Thymus (tissue), 11 donors: ENCODE measurements around the gene HAGHL. TPM values are rescaled to one million over a fixed set of nuclear protein-coding genes. Genes with fewer than 3 reads are reported as not detected.
"Not testable (repeated sequence)": the region's sequence is repeated elsewhere in the genome, so short reads cannot be mapped to it uniquely, and the experiment has no call there.

Source experiments
- DNase-seq, 9 donors: peaks; one replicate each; pipeline ENCODE4 v3.0.0-alpha.2; 2013; ENCODE audit warnings: low spot score in 9 of 9, low read depth in 6 of 9, missing footprints in 1 of 9
- H3K27ac ChIP-seq, 2 donors: one replicate each; pipeline ENCODE4 v1.5.1; 2013; ENCODE audit warnings: control low read depth in 1 of 2, low read depth in 1 of 2, low read length in 1 of 2, mild to moderate bottlenecking in 1 of 2, moderate library complexity in 1 of 2
- H3K27me3 ChIP-seq, 2 donors: one replicate each; pipeline ENCODE4 v1.5.1; 2013; ENCODE audit warnings: low read length in 1 of 2; ENCODE audit not compliant: control insufficient read depth in 2 of 2, insufficient read depth in 1 of 2
- H3K36me3 ChIP-seq, 2 donors: one replicate each; pipeline ENCODE4 v1.5.1; 2013; ENCODE audit warnings: low read length in 1 of 2, mild to moderate bottlenecking in 1 of 2, moderate library complexity in 1 of 2; ENCODE audit not compliant: control insufficient read depth in 2 of 2, insufficient read depth in 2 of 2
- H3K4me1 ChIP-seq, 2 donors: one replicate each; pipeline ENCODE4 v1.5.1; 2013; ENCODE audit warnings: low read length in 2 of 2; ENCODE audit not compliant: control insufficient read depth in 2 of 2, insufficient read depth in 2 of 2
- H3K4me3 ChIP-seq, 2 donors: one replicate each; pipeline ENCODE4 v1.5.1; 2013; ENCODE audit warnings: low read length in 2 of 2, control low read depth in 1 of 2, mild to moderate bottlenecking in 1 of 2
- H3K9me3 ChIP-seq, 2 donors: one replicate each; pipeline ENCODE4 v1.5.1; 2013; ENCODE audit warnings: low read length in 1 of 2, mild to moderate bottlenecking in 1 of 2; ENCODE audit not compliant: control insufficient read depth in 2 of 2, insufficient read depth in 1 of 2
- WGBS: extraction: QIAGEN DNeasy Blood & Tissue Kit; methylation state at CpG from one replicate; pipeline ENCODE4 v1.1.7; 2013; 5-methylcytosine and 5-hydroxymethylcytosine counted together
- polyA plus RNA-seq: library from polyadenylated mRNA; stranded (reverse); fragments of 200-250 nt; gene quantifications from one replicate; pipeline ENCODE4 v1.2.3, GENCODE V29; 2013
- total RNA-seq: library from RNA; stranded (reverse); fragments of 120-200 nt; gene quantifications from one replicate; pipeline ENCODE4 v1.2.4, GENCODE V29; 2013
- donor health status: healthy.

HAGHL gene
- total and polyA plus RNA-seq, 2 donors = 15.7 to 50.6 TPM

GRCh38 chr16:734981-735881 lies 8.3 kb downstream of the HAGHL start:
- H3K36me3 ChIP-seq = peaks cover 50 to 86% of the 10 kb centered on the region in 2 donors
- no peak for DNase-seq
- WGBS = 98% methylated on average over 25 of the region's 25 CpGs
- H3K4me1 ChIP-seq = peaks cover 13 to 35% of the 10 kb centered on the region in 2 donors
- no peak overlapping the region for H3K27ac ChIP-seq
- H3K4me3 ChIP-seq = no peak overlapping the region
- H3K9me3 ChIP-seq = peaks cover 0 to under 1% of the 10 kb centered on the region in 2 donors
- no peaks in the 10 kb centered on the region for H3K27me3 ChIP-seq

- Histone ChIP-seq H3K4me3 (no peak overlapping the region), H3K36me3 (peaks cover 48 to 78% of the 10 kb centered on the region in 2 donors), H3K27me3 (no peaks in the 10 kb centered on the region), H3K4me1 (peaks cover 15 to 35% of the 10 kb centered on the region in 2 donors), H3K27ac (no peak overlapping the region), H3K9me3 (no peaks in the 10 kb centered on the region)
- 94% methylated on average over 13 of the region's 13 CpGs for WGBS
- no peak for DNase-seq
These were observed 9.1 kb downstream of the HAGHL start for GRCh38 chr16:735982-736453.

DNA sequence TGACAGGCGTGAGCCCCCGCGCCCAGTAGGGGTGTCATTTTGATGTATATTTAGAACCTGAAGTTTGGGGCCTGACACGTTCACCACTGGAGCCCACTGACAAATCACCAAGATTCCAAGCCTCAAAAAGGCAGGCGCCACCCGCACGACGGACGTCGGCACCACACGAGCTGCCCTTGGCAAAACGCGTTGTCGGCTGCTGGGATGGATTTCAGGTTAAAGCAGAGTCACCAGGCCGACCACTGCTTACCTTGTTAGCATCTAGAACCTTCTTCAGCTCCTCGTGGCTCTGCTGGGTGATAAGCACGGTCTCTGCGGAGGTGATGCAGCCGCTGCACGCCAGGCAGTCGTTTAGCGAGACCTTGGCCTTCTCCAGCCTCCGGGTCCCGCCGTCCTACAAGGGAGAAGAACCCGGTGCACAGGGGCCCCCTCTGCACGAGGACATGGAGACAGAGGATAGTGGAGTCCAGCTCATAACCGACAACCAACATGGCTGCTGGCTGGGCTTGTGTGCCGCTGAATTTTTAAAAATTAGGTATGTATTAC lies 10.1 kb downstream of the HAGHL start:
- peaks cover 47 to 68% of the 10 kb centered on the region in 2 donors for H3K36me3 ChIP-seq
- peaks cover 0 to under 1% of the 10 kb centered on the region in 2 donors for H3K27me3 ChIP-seq
- no peak for DNase-seq
- no peaks in the 10 kb centered on the region for H3K9me3 ChIP-seq
- H3K4me1 ChIP-seq = peaks cover 19 to 30% of the 10 kb centered on the region in 2 donors
- 97% methylated on average over 29 of the region's 29 CpGs for WGBS
- no peak overlapping the region for H3K4me3 ChIP-seq
- H3K27ac ChIP-seq = no peak overlapping the region

GRCh38 chr16:739560-740458 lies 12.9 kb downstream of the HAGHL start:
- WGBS = 64% methylated on average over 38 of the region's 38 CpGs
- Histone ChIP-seq H3K4me3 (peak overlapping the region; percentile 89 to 93), H3K27me3 (peaks cover 0 to 6% of the 10 kb centered on the region in 2 donors), H3K36me3 (peaks cover 19 to 40% of the 10 kb centered on the region in 2 donors), H3K4me1 (peaks cover 19 to 23% of the 10 kb centered on the region in 2 donors), H3K9me3 (no peaks in the 10 kb centered on the region), H3K27ac (no peak overlapping the region)
- no peak for DNase-seq

- Histone ChIP-seq H3K36me3 (peaks cover 13 to 34% of the 10 kb centered on the region in 2 donors), H3K4me3 (peak overlapping the region; percentile 89 to 93), H3K27ac (peak overlapping the region in 1 of 2 donors; percentile 69), H3K9me3 (no peaks in the 10 kb centered on the region), H3K27me3 (peaks cover 0 to 6% of the 10 kb centered on the region in 2 donors), H3K4me1 (peaks cover 19 to 23% of the 10 kb centered on the region in 2 donors)
- under 1% methylated on average over 22 of the region's 22 CpGs for WGBS
- peak in 1 of 9 donors; percentile 31 for DNase-seq
These were observed 13.5 kb downstream of the HAGHL start for GRCh38 chr16:740459-740763.

DNA sequence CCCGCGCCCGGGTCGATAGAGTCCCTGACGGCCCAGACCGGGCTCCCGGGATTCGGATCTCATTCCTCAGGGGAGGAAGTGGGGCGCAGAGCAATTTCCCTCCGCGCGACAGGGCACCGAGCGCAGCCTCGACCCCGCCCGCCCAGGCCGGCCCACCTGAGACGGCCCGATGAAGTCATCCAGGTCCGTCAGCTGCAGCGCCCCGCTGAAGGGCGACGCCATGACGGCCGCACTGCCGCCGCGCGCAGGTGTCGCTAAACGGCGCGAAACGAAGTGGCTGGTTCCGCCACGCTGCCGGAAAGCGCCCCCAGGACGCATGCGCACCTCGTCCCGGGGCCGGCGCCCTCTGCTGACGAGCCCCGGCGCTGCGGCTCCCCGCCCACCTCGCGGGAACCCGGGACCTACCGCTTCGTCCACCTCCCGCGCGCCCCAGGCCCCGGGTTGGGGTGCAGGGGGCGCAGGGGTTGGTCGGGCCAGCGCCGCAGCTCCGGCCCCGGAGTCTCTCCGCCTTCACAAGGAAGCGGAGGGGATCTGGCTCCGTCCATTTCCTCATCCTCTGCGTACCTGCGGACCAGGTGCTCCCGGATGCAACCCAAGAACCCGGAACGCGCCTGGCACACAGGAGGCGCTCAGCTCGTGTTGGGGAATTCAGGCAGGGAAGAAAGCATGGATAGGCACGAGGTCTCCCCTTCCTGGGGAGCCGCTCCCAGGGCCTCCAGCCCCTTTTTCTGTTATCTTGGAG lies 14.0 kb downstream of the HAGHL start, which contains the start of gene CIAO3:
Gene CIAO3, minus strand, starts transcription at position 234 of the 742 bp plus-strand sequence. Its CDS starts 12 bp downstream, at position 222.
- Histone ChIP-seq H3K27me3 (peaks cover 0 to 11% of the 10 kb centered on the region in 2 donors), H3K27ac (peak within 1 kb of the TSS in 1 of 2 donors; percentile 69), H3K9me3 (no peaks in the 10 kb centered on the region), H3K4me3 (peak within 1 kb of the TSS; percentile 89 to 93), H3K36me3 (peaks cover 8 to 29% of the 10 kb centered on the region in 2 donors), H3K4me1 (peaks cover 19 to 23% of the 10 kb centered on the region in 2 donors)
- 1% methylated on average over 79 of the region's 79 CpGs for WGBS
- peak in 8 of 9 donors; percentile 60 to 93 (median 84) for DNase-seq

DNA sequence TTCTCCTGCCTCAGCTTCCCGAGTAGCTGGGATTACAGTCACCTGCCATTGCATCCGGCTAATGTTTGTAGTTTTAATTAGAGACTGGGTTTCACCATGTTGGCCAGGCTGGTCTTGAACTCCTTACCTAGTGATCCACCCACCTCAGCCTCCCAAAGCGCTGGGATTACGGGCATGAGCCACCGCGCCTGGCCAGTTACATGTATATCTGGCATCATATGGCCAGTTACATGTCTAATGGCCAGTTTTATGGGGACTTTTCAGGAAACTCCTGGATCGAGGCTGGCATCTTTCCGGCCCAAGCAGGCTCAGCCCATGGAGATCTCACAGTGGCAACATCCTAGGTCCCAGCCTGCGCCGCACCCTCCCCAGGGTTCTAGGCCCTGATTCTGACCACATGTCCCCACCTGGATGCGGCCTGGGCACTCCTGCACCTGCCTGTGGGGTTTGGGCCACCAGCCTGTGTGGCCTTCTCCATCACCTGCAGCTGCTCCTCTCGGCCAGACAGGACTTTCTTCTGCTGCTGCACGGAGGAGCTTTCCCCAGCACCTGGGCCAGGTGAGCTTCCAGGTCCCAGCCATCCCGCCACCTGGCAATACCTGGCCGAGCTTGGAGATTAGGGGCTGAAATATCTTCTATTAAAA lies 15.2 kb downstream of the HAGHL start:
- H3K4me1 ChIP-seq = peaks cover 19 to 23% of the 10 kb centered on the region in 2 donors
- no peak overlapping the region for H3K27ac ChIP-seq
- H3K9me3 ChIP-seq = no peaks in the 10 kb centered on the region
- DNase-seq = no peak
- no peak overlapping the region for H3K4me3 ChIP-seq
- H3K27me3 ChIP-seq = peaks cover 0 to 11% of the 10 kb centered on the region in 2 donors
- 97% methylated on average over 15 of the region's 15 CpGs for whole genome bisulfite sequencing
- H3K36me3 ChIP-seq = peaks cover under 1 to 17% of the 10 kb centered on the region in 2 donors

GRCh38 chr16:742894-743293 lies 16.0 kb downstream of the HAGHL start:
- Histone ChIP-seq H3K4me1 (peaks cover 17 to 18% of the 10 kb centered on the region in 2 donors), H3K36me3 (peaks cover 0 to 10% of the 10 kb centered on the region in 2 donors), H3K27me3 (peaks cover 0 to 11% of the 10 kb centered on the region in 2 donors)
- H3K27ac ChIP-seq, H3K4me3 ChIP-seq, DNase-seq, H3K9me3 ChIP-seq: not testable (repeated sequence)
- 96% methylated on average over 14 of the region's 14 CpGs for WGBS
